ENCODE measurements around the gene PXDN.

PXDN gene

DNA sequence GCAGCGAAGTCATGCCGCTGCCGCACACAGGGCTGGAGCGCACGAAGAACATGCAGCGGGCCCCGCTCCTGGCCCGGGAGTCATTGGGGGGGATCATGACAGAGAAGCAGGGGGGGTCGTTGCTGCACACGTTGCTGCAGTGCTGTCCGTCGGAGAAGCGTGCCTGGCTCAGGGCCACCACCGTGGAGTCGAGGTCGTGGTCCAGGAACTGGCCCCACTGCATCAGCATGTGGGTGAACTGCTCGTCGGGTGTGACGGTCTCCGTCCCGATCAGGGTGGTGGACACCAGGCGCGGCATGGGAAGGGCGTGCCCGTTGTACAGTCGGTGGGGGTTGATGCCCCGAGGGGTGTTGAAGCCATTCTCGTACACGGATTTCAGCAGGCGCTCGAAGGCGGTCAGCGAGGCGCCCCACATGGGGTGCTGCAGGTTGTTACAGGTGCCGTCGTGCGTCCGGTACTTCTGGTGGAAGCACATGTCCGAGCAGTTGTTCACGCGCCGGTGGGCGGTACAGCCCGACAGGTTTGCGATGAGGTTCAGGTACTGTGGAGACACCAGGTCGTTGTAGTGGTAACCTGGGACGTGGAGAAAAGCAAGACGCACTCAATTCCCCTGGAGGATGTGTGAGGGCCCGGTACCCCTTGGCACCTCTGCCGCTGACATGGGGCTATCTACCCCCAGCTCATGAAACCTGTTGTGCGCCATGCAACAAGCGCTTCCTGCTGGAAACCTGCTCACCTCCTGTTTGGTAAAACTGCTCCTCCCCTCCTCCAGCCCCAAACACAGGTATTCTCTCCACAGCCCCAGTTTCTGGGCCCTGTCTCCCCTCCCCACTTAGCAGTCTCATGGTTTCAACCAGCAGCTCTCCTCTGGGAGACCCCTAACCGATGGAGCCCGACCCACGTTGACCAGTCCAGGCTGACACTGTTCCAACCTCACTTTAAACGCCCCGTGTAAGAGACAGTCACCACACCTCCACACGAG is 94.9 kb downstream of the PXDN start:
- Histone ChIP-seq H3K4me1 (ENCODE audit: insufficient read depth, insufficient read length) (no peaks in the 10 kb centered on the region), H3K9ac (ENCODE audit: insufficient read length, low read depth) (no peak overlapping the region), H3K9me3 (ENCODE audit: insufficient read depth, low read length) (no peaks in the 10 kb centered on the region), H3K36me3 (ENCODE audit: insufficient read depth, insufficient read length, low read length) (peaks cover 87% of the 10 kb centered on the region), H3K4me3 (ENCODE audit: insufficient read length, low read depth) (no peak overlapping the region), H3K27me3 (ENCODE audit: insufficient read depth, insufficient read length) (no peaks in the 10 kb centered on the region)
- no peak for DNase-seq (ENCODE audit: low read depth, low spot score)
- no peak for TF ChIP-seq ZNF274 (IDR thresholded peaks at IDR 0.05; ENCODE audit: low read depth, low read length)
- no peak for TF ChIP-seq YY1 (IDR thresholded peaks at IDR 0.05; ENCODE audit: insufficient read depth, insufficient read length)
- TF ChIP-seq SUZ12 (IDR thresholded peaks at IDR 0.05; ENCODE audit: extremely low read depth, insufficient read depth, insufficient read length): no peak

DNA sequence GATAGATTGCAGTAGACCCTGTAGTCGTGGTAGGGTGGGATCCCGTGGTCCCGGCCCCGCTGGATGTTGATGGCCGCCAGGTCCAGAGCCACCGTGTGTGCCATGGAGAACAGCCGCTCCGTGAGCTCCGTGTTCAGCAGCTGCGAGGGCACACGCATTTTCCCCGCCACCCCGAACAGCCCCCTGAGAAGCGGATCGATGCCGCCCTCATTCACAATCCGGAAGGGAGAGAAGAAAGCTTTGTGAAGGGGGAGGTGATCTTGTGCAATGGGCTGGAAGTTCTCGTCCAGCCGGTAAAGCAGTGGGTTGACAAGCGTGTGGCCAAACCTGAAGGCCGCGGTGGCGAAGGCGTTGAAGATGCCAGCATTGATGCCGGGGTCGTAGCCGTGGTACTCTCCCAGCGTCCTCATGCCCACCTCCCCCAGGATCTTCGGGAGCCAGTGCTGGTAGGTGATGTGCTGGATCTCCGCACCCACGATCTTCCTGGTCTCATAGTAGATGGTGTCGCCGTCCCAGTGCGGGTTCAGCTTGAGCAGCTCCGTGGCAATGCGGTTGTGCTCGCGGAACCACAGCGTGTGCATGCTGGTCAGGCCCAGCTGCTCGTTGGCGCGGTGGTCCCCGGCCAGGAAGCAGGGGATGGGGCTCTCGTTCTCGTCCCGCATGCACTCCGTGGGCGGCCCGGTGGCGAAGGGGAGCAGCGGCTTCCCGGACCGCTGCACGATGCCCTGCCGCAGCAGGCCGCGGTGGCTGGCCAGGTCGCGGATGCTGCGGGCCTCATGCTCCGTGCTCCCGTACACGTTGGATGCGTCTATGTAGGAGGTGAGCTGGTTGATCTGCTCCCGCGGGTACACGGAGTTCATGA is 95.8 kb downstream of the PXDN start:
- Histone ChIP-seq H3K9me3 (ENCODE audit: insufficient read depth, low read length) (no peaks in the 10 kb centered on the region), H3K9ac (ENCODE audit: insufficient read length, low read depth) (no peak overlapping the region), H3K27me3 (ENCODE audit: insufficient read depth, insufficient read length) (no peaks in the 10 kb centered on the region), H3K4me1 (ENCODE audit: insufficient read depth, insufficient read length) (no peaks in the 10 kb centered on the region), H3K4me3 (ENCODE audit: insufficient read length, low read depth) (no peak overlapping the region), H3K36me3 (ENCODE audit: insufficient read depth, insufficient read length, low read length) (peaks cover 84% of the 10 kb centered on the region)
- TF ChIP-seq ZNF274 (IDR thresholded peaks at IDR 0.05; ENCODE audit: low read depth, low read length) (no peak), YY1 (IDR thresholded peaks at IDR 0.05; ENCODE audit: insufficient read depth, insufficient read length) (no peak), SUZ12 (IDR thresholded peaks at IDR 0.05; ENCODE audit: extremely low read depth, insufficient read depth, insufficient read length) (no peak)
- DNase-seq (ENCODE audit: low read depth, low spot score): no peak

DNA sequence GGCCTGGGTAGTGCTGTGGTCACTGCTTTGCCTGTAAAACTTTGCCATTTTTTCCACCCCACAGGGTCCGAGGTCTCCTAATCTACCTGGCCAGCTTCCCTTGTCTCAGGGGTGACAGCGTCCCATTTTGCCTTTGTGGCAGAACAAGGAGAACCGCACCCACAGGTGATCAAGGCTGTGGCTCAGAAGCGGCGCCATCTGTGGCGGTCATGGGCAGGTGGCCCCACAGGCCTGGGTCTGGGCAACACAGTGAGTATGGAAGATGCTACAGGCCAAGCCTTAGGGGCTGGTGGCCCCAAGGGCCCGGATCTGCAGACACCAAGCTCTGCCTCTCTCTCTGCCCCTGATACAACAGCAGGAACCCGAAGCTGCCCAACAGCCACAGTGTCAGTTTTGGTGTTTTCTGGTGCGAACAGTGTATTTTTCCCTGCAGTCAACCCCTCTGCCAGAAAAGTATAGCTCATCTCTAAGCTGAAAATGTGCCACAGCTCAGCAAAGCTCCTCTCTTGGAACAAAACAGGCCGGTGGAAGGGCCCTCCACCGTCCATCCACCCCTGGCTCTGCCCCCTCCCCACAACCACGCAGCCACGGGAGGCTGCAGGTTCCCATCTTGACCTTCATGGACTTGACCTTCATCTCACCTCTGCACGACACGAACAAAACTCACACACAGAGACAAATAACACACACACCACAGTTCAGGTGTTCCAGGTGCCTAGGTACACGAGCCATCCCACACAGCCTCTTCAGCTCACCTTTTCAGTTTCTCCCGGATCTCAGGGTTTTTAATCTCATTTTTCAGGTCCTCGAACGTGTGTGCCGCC is 96.7 kb downstream of the PXDN start:
- DNase-seq (ENCODE audit: low read depth, low spot score): no peak
- TF ChIP-seq ZNF274 (IDR thresholded peaks at IDR 0.05; ENCODE audit: low read depth, low read length) (no peak), YY1 (IDR thresholded peaks at IDR 0.05; ENCODE audit: insufficient read depth, insufficient read length) (no peak), SUZ12 (IDR thresholded peaks at IDR 0.05; ENCODE audit: extremely low read depth, insufficient read depth, insufficient read length) (no peak)

DNA sequence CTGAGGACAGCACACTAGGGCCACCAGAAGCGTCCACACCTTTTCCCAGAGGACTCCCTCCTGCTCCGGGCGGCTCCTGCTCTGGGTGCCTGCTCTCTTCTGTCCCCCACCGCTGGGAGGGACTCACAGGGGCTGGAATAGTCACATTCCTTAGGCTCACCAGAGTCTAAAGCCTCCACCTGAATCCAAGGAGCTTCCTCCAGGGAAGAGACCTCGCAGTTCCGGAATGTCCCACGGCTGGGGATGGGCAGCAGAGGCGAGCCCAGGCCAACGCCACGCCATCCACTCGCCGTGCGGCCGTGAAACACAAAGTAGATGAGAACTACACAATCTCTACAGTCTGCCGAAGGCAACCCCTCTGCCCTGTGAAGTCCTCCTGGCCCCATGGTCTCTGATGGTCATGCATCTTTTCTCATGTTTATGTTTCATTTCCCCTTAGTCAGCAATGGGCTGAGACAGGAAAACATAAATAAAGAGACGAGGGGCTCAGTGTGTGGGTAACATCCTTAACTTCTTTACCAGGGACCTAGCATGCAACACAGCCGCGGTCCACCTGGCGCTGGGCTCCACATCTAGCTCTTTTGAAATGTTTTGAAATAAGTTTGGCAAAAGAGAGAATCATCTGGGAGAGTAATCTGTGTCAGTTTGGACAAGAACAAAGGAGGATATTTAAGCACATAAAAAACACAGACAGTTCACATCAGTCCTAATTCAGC is 98.4 kb downstream of the PXDN start:
- H3K9me3 ChIP-seq (ENCODE audit: insufficient read depth, low read length): no peaks in the 10 kb centered on the region
- H3K36me3 ChIP-seq (ENCODE audit: insufficient read depth, insufficient read length, low read length): peaks cover 75% of the 10 kb centered on the region
- H3K9ac ChIP-seq (ENCODE audit: insufficient read length, low read depth): no peak overlapping the region
- no peak for DNase-seq (ENCODE audit: low read depth, low spot score)
- no peak for TF ChIP-seq ZNF274 (IDR thresholded peaks at IDR 0.05; ENCODE audit: low read depth, low read length)
- no peak for TF ChIP-seq SUZ12 (IDR thresholded peaks at IDR 0.05; ENCODE audit: extremely low read depth, insufficient read depth, insufficient read length)
- no peak for TF ChIP-seq YY1 (IDR thresholded peaks at IDR 0.05; ENCODE audit: insufficient read depth, insufficient read length)
- no peaks in the 10 kb centered on the region for H3K4me1 ChIP-seq (ENCODE audit: insufficient read depth, insufficient read length)
- no peak overlapping the region for H3K4me3 ChIP-seq (ENCODE audit: insufficient read length, low read depth)
- no peaks in the 10 kb centered on the region for H3K27me3 ChIP-seq (ENCODE audit: insufficient read depth, insufficient read length)

More for the DNA sequence above, 96.7 kb downstream of the PXDN start:
- Histone ChIP-seq H3K27me3 (ENCODE audit: insufficient read depth, insufficient read length) (no peaks in the 10 kb centered on the region), H3K36me3 (ENCODE audit: insufficient read depth, insufficient read length, low read length) (peaks cover 84% of the 10 kb centered on the region), H3K9ac (ENCODE audit: insufficient read length, low read depth) (no peak overlapping the region), H3K9me3 (ENCODE audit: insufficient read depth, low read length) (no peaks in the 10 kb centered on the region), H3K4me3 (ENCODE audit: insufficient read length, low read depth) (no peak overlapping the region), H3K4me1 (ENCODE audit: insufficient read depth, insufficient read length) (no peaks in the 10 kb centered on the region)

DNA sequence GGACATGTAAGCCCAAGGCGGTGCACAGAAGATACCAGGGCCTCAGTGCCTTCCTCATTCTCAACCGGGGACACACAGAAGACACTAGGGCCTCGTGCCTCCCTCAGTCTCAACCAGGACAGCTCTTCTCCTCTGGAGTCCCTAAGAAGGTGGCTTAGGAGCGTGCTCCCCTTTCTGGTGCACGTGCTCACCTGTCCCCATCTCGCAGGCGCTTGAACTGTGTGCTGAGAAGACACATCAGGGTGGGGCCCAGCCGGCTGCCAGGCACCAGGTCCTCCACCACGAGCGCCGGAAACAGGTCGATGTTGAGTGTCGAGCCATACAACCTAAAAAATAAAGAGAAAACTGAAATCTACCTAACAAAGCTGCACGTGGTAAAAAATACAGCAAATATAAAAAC is 99.9 kb downstream of the PXDN start:
- no peak overlapping the region for H3K4me3 ChIP-seq (ENCODE audit: insufficient read length, low read depth)
- no peaks in the 10 kb centered on the region for H3K4me1 ChIP-seq (ENCODE audit: insufficient read depth, insufficient read length)
- H3K36me3 ChIP-seq (ENCODE audit: insufficient read depth, insufficient read length, low read length): peaks cover 69% of the 10 kb centered on the region
- no peak for TF ChIP-seq YY1 (IDR thresholded peaks at IDR 0.05; ENCODE audit: insufficient read depth, insufficient read length)
- no peak for TF ChIP-seq SUZ12 (IDR thresholded peaks at IDR 0.05; ENCODE audit: extremely low read depth, insufficient read depth, insufficient read length)
- H3K27me3 ChIP-seq (ENCODE audit: insufficient read depth, insufficient read length): no peaks in the 10 kb centered on the region
- no peak for DNase-seq (ENCODE audit: low read depth, low spot score)
- no peaks in the 10 kb centered on the region for H3K9me3 ChIP-seq (ENCODE audit: insufficient read depth, low read length)
- H3K9ac ChIP-seq (ENCODE audit: insufficient read length, low read depth): no peak overlapping the region

DNA sequence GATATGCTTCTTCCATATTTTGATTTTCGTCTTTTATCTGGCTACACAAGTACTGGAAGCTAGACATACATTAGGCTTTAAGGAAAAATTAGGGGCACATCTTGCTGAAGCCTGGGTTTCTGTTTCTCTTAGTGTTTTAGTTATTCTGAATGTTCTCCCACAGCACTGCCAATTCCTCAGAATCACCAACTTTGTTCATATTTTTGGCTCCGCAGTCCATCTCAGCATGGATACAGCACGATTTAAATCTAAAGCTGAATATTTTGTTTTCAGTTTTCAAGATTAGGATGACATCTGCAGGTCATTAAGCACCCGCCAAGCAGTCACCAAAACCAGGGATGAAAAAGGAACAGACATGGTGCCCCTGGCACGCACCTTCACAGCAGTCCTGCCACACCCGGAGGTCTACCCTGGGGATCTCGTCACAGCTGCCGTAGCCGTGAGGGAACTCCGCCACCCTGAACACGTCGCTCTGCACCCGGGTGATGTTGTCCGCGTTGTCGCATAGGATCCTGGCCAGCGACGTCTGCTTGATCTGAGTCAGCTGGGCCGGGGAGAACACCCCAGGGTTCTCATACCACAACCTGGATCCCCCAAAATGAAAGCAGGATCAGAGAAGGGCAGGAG is 101.2 kb downstream of the PXDN start:
- H3K9me3 ChIP-seq (ENCODE audit: insufficient read depth, low read length): no peaks in the 10 kb centered on the region
- no peaks in the 10 kb centered on the region for H3K4me1 ChIP-seq (ENCODE audit: insufficient read depth, insufficient read length)
- H3K4me3 ChIP-seq (ENCODE audit: insufficient read length, low read depth): no peak overlapping the region
- no peak overlapping the region for H3K9ac ChIP-seq (ENCODE audit: insufficient read length, low read depth)
- no peak for DNase-seq (ENCODE audit: low read depth, low spot score)
- H3K27me3 ChIP-seq (ENCODE audit: insufficient read depth, insufficient read length): no peaks in the 10 kb centered on the region
- TF ChIP-seq YY1 (IDR thresholded peaks at IDR 0.05; ENCODE audit: insufficient read depth, insufficient read length) (no peak), SUZ12 (IDR thresholded peaks at IDR 0.05; ENCODE audit: extremely low read depth, insufficient read depth, insufficient read length) (no peak), ZNF274 (IDR thresholded peaks at IDR 0.05; ENCODE audit: low read depth, low read length) (no peak)
- peaks cover 67% of the 10 kb centered on the region for H3K36me3 ChIP-seq (ENCODE audit: insufficient read depth, insufficient read length, low read length)

Data from NT2/D1 (cell line).